Hematopoietic multipotent progenitor cell treated with erythropoietin and hydrocortisone succinate and interleukin-3 and kit ligand, for 17 days (in vitro differentiated cells): Measurements from ENCODE around the gene THBS1.

Source experiments
- DNase-seq: peaks from one replicate; pipeline ENCODE4 v3.0.0-alpha.2; 2015; ENCODE audit warnings: low spot score

Gene THBS1

GRCh38 chr15:39638041-39638440 lies 57.2 kb downstream of the THBS1 start:
- DNase-seq = no peak

GRCh38 chr15:39639037-39639436 lies 58.2 kb downstream of the THBS1 start:
- DNase-seq = no peak

GRCh38 chr15:39640665-39641064 lies 59.8 kb downstream of the THBS1 start:
- no peak for DNase-seq

DNA sequence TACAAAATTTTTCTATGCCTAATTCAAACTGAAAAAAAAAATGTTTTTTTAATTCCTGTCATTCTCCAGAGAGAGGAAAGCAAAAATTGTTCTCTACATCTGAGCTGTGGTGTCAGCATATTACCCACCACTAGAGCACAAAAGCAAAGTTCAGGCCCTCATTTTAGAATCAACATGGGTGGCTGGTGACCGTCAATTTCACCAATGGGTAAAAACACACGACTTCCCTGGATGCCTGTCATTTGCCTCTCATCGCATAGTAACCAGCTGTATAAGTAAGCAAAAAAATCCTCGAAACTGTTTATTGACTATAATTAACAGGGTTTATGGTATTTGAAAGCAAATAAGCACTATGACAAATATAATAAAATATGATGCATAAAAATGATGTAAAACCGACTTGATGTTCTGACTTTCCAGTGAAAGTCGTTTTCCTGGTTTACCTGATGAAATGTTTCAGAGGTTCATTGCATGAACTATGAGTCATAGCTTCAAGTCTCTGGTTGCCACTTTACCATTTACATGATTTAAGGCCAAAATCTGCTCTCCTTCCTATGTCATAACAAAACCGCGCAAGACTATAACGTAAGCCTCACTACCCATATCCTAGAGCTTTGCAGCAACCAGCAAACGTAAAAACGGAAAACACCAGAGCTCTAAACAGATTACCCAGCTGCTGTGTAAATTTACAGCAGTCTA lies 60.5 kb downstream of the THBS1 start:
- DNase-seq = no peak

GRCh38 chr15:39642011-39642640 lies 61.2 kb downstream of the THBS1 start:
- DNase-seq = no peak

- DNase-seq = no peak
These were observed 62.8 kb downstream of the THBS1 start for GRCh38 chr15:39643727-39644126.

GRCh38 chr15:39644136-39644535 lies 63.3 kb downstream of the THBS1 start:
- no peak for DNase-seq

- no peak for DNase-seq
These were observed 64.5 kb downstream of the THBS1 start for GRCh38 chr15:39645138-39645975.

DNA sequence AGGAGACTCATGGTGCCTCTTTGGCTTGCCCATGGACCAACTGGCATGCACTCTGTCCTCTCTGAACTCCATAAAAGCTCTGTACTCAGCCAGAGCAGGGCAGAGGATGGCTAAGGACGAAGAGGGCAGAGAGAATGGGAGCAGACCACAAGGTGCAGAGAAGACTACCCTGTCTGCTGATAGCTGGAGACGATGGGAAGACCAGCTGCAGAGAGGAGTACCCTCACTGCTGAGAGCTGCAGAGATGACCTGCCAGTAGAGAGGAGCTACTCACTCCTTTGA lies 65.0 kb downstream of the THBS1 start:
- no peak for DNase-seq

DNA sequence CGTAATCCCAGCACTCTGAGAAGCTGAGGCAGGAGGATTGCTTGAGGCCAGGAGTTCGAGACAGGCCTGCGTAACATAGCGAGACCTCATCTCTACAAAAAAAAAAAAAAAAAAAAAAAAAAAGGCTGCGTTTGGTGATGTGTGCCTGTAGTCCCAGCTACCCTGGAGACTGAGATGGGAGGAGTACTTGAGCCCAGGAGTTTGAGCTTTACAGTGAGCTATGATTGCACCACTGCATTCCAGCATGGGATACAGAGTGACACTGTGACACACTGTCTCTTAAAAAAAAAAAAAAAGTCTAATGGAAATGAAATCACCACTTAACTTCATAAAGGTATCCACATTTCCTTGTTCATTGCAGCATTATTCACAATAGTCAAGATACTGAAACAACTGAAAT lies 65.5 kb downstream of the THBS1 start:
- no peak for DNase-seq
